ENCODE data around the gene FAM171A1.

Gene FAM171A1

DNA sequence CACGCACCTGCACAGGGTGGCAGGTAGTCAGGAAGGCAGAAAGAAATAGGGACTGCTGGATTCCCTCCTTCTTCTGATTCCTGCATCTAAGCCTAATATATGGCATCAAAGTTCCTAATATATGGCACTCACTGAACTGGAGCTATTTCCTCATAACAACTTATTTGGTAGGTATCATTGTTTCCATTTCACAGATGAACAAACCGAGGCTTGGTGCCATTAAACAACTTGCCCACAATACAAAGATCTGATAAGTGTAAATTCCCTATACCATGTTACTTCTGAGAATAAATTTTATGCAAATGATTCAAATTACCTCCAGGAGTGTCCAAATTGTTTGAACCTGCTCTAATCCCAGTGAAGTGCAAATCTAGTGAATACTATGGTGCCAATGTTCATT is 2.1 kb upstream of the FAM171A1 start:
- Histone ChIP-seq H3K27me3 (ENCODE audit: low read depth, low read length) (no peaks in the 10 kb centered on the region), H3K4me1 (ENCODE audit: control insufficient read depth in 1 of 2, insufficient read depth in 2 of 2, low read length in 2 of 2) (peaks cover 0 to 5% of the 10 kb centered on the region in 2 donors), H3K9me3 (ENCODE audit: control insufficient read depth in 1 of 2, low read length in 2 of 2) (no peaks in the 10 kb centered on the region), H3K4me3 (ENCODE audit: low read depth in 1 of 2, low read length in 2 of 2) (no peak overlapping the region), H3K27ac (ENCODE audit: low read length) (no peak overlapping the region), H3K36me3 (ENCODE audit: control insufficient read depth in 1 of 2, insufficient read depth in 2 of 2, low read length in 2 of 2) (no peaks in the 10 kb centered on the region)

DNA sequence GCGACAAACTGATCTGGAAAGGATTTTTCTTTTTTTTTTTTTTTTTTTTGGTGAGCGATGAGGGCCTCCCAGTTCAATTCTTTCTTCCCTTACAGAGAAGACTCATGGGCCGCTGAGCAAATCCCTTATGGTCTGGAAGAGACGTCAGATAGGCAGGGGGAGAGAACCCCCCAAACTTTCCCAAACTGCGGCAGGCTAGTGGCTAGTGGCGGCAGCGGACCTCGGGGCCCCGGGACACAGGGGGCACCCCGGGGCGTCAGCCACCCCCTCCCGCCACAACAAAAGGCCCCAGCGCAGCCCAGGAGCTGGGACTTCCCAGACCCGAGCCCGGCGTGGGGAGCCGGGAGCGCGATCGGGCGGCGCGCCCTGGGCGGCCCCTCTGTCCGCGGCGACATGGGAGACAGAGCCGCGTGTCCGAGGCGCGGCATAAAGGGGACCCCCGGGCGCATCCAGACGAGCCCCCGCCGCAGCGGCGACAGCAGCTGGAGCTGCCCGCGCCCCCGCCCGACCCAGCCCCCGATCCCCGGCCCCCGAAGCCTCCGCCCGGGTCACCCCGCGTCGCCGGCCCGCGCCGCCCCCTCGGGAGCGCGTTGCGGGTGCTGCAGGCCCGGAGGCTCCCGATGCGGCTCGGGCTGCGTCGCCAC is 755 bp downstream of the FAM171A1 start:
- Histone ChIP-seq H3K27ac (ENCODE audit: low read length) (no peak overlapping the region), H3K9me3 (ENCODE audit: control insufficient read depth in 1 of 2, low read length in 2 of 2) (no peaks in the 10 kb centered on the region), H3K27me3 (ENCODE audit: low read depth, low read length) (no peaks in the 10 kb centered on the region), H3K36me3 (ENCODE audit: control insufficient read depth in 1 of 2, insufficient read depth in 2 of 2, low read length in 2 of 2) (no peaks in the 10 kb centered on the region), H3K4me1 (ENCODE audit: control insufficient read depth in 1 of 2, insufficient read depth in 2 of 2, low read length in 2 of 2) (peaks cover 0 to 5% of the 10 kb centered on the region in 2 donors), H3K4me3 (ENCODE audit: low read depth in 1 of 2, low read length in 2 of 2) (peak overlapping the region; percentile 62 to 66)

DNA sequence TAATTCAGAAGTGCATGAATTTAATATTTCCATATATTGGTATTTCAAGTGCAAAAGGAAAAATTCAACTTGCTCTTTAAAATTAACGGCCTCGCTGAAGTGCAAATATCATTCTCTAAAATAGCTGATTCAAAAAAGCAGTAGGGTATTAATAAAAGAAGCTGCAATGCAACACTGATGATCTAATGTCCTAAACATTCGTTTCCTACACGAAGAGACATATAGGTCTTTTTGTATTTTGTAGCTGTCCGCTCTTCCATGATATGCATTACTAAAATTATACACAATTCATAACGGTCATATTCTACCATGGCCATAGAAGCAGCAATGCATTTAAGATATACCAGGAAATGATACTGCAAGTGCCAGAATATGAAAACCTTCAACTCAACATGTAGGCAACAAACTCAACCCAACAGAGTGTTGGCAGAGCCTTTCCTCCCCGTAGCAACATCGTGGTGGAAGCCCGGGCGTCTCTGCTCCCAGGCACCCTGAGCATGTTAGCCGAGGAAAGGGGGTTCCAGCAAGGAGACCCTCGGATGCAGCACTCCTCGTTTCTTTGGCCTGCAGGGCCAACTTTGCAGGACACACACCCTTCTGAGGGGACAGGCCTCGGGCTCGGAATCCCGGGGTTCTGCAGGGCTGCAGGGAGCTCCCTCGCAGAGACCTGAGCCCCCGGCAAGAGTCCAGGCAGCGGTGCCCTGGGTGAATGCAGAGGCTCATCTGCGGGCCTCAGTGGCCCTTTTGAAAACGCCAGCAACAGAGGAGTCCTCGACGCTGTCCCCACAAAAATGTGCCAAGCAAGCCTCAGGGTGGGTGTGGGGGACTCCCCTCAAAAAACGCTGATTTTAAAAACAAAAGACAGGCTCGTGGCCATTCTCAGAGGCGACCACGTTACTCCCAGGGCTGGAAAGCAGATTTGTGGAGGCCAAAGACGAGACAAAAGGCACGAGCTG is 1.6 kb downstream of the FAM171A1 start:
- Histone ChIP-seq H3K4me1 (ENCODE audit: control insufficient read depth in 1 of 2, insufficient read depth in 2 of 2, low read length in 2 of 2) (peaks cover 0 to 5% of the 10 kb centered on the region in 2 donors), H3K36me3 (ENCODE audit: control insufficient read depth in 1 of 2, insufficient read depth in 2 of 2, low read length in 2 of 2) (no peaks in the 10 kb centered on the region), H3K27me3 (ENCODE audit: low read depth, low read length) (no peaks in the 10 kb centered on the region), H3K4me3 (ENCODE audit: low read depth in 1 of 2, low read length in 2 of 2) (peak overlapping the region; percentile 62 to 66), H3K27ac (ENCODE audit: low read length) (no peak overlapping the region), H3K9me3 (ENCODE audit: control insufficient read depth in 1 of 2, low read length in 2 of 2) (no peaks in the 10 kb centered on the region)

DNA sequence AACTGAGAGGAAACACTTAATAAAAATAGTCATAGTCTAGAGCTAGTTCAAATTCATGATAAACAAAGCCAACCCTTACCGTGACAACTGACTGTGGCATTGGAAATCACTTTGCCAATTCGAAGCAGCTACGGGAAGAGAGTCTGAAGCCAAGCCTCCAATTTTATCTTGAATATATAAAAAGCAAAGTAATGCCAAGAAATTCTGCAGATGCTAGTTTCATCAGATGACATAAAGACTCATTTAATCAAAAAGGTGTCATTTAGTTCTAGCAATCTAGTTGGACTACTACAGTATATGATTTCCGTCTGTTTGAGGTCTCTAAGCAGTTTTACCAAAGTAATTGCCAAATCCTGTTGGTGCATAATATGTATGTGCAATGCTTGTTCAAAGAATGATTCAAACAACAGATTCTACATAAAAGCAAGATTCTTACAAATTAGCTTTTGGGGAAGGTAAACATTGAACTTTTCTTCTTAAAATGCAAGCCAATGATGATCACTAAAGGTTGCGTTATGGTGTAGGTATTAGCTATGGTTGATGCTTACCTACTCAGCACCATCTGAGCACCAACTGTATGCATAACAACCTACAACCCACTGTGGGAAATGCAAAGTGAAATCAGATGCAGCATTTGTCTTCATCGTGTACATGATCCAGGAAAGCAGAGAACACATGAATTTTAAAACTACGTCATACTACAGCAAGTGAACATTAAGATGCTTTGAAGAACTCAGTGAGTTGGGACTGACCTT is 2.8 kb downstream of the FAM171A1 start:
- peaks cover 0 to 11% of the 10 kb centered on the region in 2 donors for H3K4me1 ChIP-seq (ENCODE audit: control insufficient read depth in 1 of 2, insufficient read depth in 2 of 2, low read length in 2 of 2)

DNA sequence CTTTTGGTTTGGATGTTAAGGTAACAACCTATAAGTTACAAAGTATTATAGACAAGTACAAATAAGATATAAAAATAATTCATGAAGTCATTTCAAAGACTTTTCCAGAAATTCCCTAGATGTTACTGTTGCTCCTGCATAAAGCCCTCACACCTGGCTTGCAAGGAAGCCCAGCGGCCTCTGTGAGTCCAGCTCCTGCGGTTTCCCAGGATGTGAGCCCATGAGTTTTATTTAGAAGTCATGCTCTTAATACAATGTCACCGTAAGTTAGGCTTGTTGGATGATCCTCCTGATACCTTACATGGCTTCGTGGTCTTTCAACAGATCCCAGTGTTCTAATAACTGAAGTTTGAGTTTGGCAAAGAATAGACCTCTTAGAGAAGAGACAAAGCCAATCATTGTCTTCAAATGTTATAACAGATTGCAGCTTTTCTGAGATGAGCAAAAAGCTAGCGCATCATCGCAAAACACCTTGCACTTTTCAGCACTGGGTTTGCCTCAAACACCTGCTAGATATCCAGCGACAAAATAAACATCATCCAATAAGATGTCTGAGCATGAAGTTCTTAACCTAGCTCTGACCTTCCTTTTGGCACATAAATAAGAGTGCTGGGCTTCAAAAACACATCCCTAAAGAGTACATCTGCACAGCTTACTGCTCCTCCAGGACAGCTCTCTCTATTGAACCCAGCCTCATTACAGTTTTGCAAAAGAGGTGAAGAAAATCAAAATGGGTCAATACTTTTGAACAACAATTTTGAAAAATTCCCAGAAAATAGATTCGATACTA is 3.6 kb downstream of the FAM171A1 start:
- Histone ChIP-seq H3K4me3 (ENCODE audit: low read depth in 1 of 2, low read length in 2 of 2) (no peak overlapping the region), H3K27me3 (ENCODE audit: low read depth, low read length) (no peaks in the 10 kb centered on the region), H3K4me1 (ENCODE audit: control insufficient read depth in 1 of 2, insufficient read depth in 2 of 2, low read length in 2 of 2) (peaks cover 0 to 11% of the 10 kb centered on the region in 2 donors), H3K9me3 (ENCODE audit: control insufficient read depth in 1 of 2, low read length in 2 of 2) (no peaks in the 10 kb centered on the region), H3K27ac (ENCODE audit: low read length) (no peak overlapping the region), H3K36me3 (ENCODE audit: control insufficient read depth in 1 of 2, insufficient read depth in 2 of 2, low read length in 2 of 2) (no peaks in the 10 kb centered on the region)

More for the DNA sequence above, 2.8 kb downstream of the FAM171A1 start:
- H3K9me3 ChIP-seq (ENCODE audit: control insufficient read depth in 1 of 2, low read length in 2 of 2), result no peaks in the 10 kb centered on the region
- no peak overlapping the region for H3K27ac ChIP-seq (ENCODE audit: low read length)
- H3K4me3 ChIP-seq (ENCODE audit: low read depth in 1 of 2, low read length in 2 of 2), result no peak overlapping the region
- no peaks in the 10 kb centered on the region for H3K27me3 ChIP-seq (ENCODE audit: low read depth, low read length)
- no peaks in the 10 kb centered on the region for H3K36me3 ChIP-seq (ENCODE audit: control insufficient read depth in 1 of 2, insufficient read depth in 2 of 2, low read length in 2 of 2)

DNA sequence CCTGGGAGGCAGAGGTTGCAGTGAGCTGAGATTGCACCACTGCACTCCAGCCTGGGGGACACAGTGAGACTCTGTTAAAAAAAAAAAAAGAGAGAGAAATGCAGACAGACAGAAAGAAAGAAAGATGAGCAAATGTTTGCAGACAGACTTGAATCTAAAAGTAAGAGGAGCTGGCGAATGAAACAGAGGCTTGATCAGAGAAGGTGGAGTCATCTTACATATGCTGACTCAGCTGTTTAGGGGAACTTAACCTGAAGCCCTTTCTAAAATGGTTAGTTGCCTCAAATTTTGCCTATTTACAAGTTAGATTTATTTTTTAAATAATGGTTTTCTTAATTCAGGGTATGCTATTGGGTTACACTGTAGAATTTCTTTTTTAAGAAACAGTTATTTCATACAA is 5.4 kb downstream of the FAM171A1 start:
- no peak overlapping the region for H3K4me3 ChIP-seq (ENCODE audit: low read depth in 1 of 2, low read length in 2 of 2)
- H3K4me1 ChIP-seq (ENCODE audit: control insufficient read depth in 1 of 2, insufficient read depth in 2 of 2, low read length in 2 of 2), result peaks cover 0 to 6% of the 10 kb centered on the region in 2 donors
- H3K27ac ChIP-seq (ENCODE audit: low read length), result no peak overlapping the region

DNA sequence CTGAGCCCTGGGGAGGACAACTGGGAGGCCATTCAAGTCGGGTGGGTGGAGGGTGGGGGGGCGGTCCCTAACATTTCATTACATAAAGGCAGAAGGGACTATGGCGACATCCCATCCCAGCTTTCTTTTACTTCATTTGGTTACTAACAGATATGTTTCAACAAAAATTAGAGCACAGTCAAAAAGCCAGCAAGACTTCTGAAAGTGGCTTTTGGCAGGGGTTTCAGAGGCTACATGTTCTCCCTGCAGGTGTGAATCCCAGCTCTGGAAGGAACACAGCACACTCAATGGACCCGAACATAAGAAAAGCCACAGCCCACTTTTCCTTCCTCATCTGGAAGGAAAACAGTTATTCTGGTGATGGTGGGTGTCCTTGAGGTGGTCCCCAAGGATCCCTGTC is 7.1 kb downstream of the FAM171A1 start:
- Histone ChIP-seq H3K9me3 (ENCODE audit: control insufficient read depth in 1 of 2, low read length in 2 of 2) (no peaks in the 10 kb centered on the region), H3K4me3 (ENCODE audit: low read depth in 1 of 2, low read length in 2 of 2) (no peak overlapping the region), H3K27ac (ENCODE audit: low read length) (no peak overlapping the region), H3K36me3 (ENCODE audit: control insufficient read depth in 1 of 2, insufficient read depth in 2 of 2, low read length in 2 of 2) (no peaks in the 10 kb centered on the region), H3K4me1 (ENCODE audit: control insufficient read depth in 1 of 2, insufficient read depth in 2 of 2, low read length in 2 of 2) (peaks cover 0 to 6% of the 10 kb centered on the region in 2 donors), H3K27me3 (ENCODE audit: low read depth, low read length) (no peaks in the 10 kb centered on the region)

More for the DNA sequence above, 5.4 kb downstream of the FAM171A1 start:
- Histone ChIP-seq H3K27me3 (ENCODE audit: low read depth, low read length) (no peaks in the 10 kb centered on the region), H3K9me3 (ENCODE audit: control insufficient read depth in 1 of 2, low read length in 2 of 2) (no peaks in the 10 kb centered on the region), H3K36me3 (ENCODE audit: control insufficient read depth in 1 of 2, insufficient read depth in 2 of 2, low read length in 2 of 2) (no peaks in the 10 kb centered on the region)

DNA sequence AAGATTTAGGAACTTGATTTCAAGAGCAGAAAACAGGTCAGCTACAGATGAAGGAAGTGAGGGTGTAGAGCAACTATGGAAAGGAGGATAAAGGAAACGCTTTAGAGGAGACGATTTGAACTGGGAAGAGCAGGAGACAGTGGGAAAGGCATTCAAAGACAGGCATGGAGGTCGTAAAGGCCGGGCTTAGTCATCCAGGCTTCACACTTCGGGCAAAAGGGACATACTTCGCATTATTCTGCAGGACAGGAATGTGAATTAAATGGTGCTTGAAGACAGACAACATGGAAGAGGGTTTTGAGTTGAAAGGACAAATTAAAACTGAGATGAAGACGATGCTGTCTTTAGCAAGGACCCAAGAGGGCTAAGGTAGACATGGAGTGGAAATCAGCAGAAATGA is 8.1 kb downstream of the FAM171A1 start:
- H3K4me1 ChIP-seq (ENCODE audit: control insufficient read depth in 1 of 2, insufficient read depth in 2 of 2, low read length in 2 of 2), result peaks cover 0 to 6% of the 10 kb centered on the region in 2 donors
- no peaks in the 10 kb centered on the region for H3K36me3 ChIP-seq (ENCODE audit: control insufficient read depth in 1 of 2, insufficient read depth in 2 of 2, low read length in 2 of 2)
- H3K27me3 ChIP-seq (ENCODE audit: low read depth, low read length), result no peaks in the 10 kb centered on the region
- no peak overlapping the region for H3K27ac ChIP-seq (ENCODE audit: low read length)
- no peak overlapping the region for H3K4me3 ChIP-seq (ENCODE audit: low read depth in 1 of 2, low read length in 2 of 2)
- no peaks in the 10 kb centered on the region for H3K9me3 ChIP-seq (ENCODE audit: control insufficient read depth in 1 of 2, low read length in 2 of 2)

DNA sequence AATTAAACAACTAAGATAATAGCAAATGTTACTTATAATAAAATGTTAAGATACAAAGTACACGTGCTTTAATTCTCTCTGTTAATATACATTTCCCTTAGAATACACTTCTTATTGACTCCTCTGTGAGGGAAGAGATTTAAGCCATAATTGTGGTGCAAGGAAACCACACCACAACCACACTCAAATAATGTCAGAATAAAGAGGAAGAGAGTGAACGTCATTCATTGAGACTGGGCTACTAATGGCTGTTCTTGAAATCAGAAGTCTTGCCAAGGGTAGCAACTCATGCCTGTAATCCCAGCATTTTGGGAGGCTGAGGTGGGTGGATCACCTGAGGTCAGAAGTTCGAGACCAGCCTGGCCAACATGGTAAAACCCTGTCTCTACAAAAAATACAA is 10.0 kb downstream of the FAM171A1 start:
- Histone ChIP-seq H3K36me3 (ENCODE audit: control insufficient read depth in 1 of 2, insufficient read depth in 2 of 2, low read length in 2 of 2) (no peaks in the 10 kb centered on the region), H3K4me1 (ENCODE audit: control insufficient read depth in 1 of 2, insufficient read depth in 2 of 2, low read length in 2 of 2) (peaks cover 0 to 6% of the 10 kb centered on the region in 2 donors), H3K27me3 (ENCODE audit: low read depth, low read length) (no peaks in the 10 kb centered on the region), H3K4me3 (ENCODE audit: low read depth in 1 of 2, low read length in 2 of 2) (no peak overlapping the region), H3K27ac (ENCODE audit: low read length) (no peak overlapping the region), H3K9me3 (ENCODE audit: control insufficient read depth in 1 of 2, low read length in 2 of 2) (no peaks in the 10 kb centered on the region)

DNA sequence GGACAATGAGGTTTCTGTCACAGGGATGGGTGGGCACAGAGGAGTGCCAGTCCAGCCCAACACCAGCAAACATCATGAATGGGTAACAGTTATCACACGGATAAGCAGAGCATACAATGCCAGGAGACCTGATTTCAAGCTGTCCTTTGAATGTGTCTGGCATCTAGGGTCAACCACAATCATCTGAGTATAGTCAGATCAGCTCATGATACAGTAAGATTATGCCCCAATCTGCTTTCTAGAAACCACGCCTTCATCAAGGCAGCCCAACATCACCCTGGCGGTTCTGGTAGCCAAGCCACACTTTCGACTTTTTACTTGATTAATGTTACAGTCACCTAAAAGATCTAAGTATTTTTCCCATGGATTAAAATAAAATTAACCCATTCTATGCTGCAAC is 10.5 kb downstream of the FAM171A1 start:
- H3K27me3 ChIP-seq (ENCODE audit: low read depth, low read length), result no peaks in the 10 kb centered on the region
- H3K9me3 ChIP-seq (ENCODE audit: control insufficient read depth in 1 of 2, low read length in 2 of 2), result no peaks in the 10 kb centered on the region
- no peak overlapping the region for H3K27ac ChIP-seq (ENCODE audit: low read length)
- H3K4me1 ChIP-seq (ENCODE audit: control insufficient read depth in 1 of 2, insufficient read depth in 2 of 2, low read length in 2 of 2), result peaks cover 0 to 6% of the 10 kb centered on the region in 2 donors
- H3K4me3 ChIP-seq (ENCODE audit: low read depth in 1 of 2, low read length in 2 of 2), result no peak overlapping the region
- H3K36me3 ChIP-seq (ENCODE audit: control insufficient read depth in 1 of 2, insufficient read depth in 2 of 2, low read length in 2 of 2), result no peaks in the 10 kb centered on the region

Data from muscle layer of duodenum (tissue), 2 donors.